ENCODE measurements around the gene NMD3.

NMD3 gene

GRCh38 chr3:161213644-161214043, 7.5 kb upstream of the NMD3 start:
- H3K4me3 ChIP-seq (ENCODE audit: low read depth, low read length): no peak overlapping the region
- ChIA-PET CTCF (interaction anchor here (0.9 kb wide), 1 partner anchor 42 kb away, joined by 3 read pairs; no protein-coding TSS in a partner anchor), POLR2A (interaction anchor here (1.6 kb wide), 1 partner anchor 7 kb away, joined by 4 read pairs; the partner anchor contains the start of gene NMD3)
- no peak for DNase-seq (ENCODE audit: low read depth, low spot score)
- TF ChIP-seq, protein P1, sequence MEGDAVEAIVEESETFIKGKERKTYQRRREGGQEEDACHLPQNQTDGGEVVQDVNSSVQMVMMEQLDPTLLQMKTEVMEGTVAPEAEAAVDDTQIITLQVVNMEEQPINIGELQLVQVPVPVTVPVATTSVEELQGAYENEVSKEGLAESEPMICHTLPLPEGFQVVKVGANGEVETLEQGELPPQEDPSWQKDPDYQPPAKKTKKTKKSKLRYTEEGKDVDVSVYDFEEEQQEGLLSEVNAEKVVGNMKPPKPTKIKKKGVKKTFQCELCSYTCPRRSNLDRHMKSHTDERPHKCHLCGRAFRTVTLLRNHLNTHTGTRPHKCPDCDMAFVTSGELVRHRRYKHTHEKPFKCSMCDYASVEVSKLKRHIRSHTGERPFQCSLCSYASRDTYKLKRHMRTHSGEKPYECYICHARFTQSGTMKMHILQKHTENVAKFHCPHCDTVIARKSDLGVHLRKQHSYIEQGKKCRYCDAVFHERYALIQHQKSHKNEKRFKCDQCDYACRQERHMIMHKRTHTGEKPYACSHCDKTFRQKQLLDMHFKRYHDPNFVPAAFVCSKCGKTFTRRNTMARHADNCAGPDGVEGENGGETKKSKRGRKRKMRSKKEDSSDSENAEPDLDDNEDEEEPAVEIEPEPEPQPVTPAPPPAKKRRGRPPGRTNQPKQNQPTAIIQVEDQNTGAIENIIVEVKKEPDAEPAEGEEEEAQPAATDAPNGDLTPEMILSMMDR (IDR thresholded peaks at IDR 0.05; ENCODE audit: insufficient read depth, low read length, missing control alignments): no peak

DNA sequence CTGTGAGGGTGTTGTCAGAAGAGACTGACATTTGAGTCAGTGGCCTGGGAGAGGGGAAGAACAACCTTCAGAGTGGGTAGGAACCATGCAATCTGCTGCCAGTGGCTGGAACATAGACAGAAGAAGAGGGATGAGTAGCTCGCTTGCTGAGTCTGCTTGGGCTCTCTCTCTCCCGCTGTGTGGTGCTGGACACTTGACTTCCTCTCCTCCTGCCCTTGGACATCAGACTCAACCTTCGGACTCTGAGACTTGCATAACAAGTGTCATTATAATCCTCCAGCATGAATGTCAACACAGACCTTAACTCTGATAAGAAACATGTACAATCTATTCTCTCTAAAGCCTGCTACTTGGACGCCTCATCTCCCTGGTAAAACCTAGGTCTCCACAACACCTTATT, 5.9 kb upstream of the NMD3 start:
- DNase-seq (ENCODE audit: low read depth, low spot score): no peak
- POLR2A ChIA-PET: no interaction called here
- TF ChIP-seq, protein P1 (IDR thresholded peaks at IDR 0.05; ENCODE audit: insufficient read depth, low read length, missing control alignments): no peak
- CTCF ChIA-PET: no interaction called here
- H3K4me3 ChIP-seq (ENCODE audit: low read depth, low read length): no peak overlapping the region

GRCh38 chr3:161217496-161217895, 3.6 kb upstream of the NMD3 start:
- no peak overlapping the region for H3K4me3 ChIP-seq (ENCODE audit: low read depth, low read length)
- no peak for DNase-seq (ENCODE audit: low read depth, low spot score)
- CTCF ChIA-PET: no interaction called here
- POLR2A ChIA-PET: no interaction called here
- TF ChIP-seq, protein P1 (IDR thresholded peaks at IDR 0.05; ENCODE audit: insufficient read depth, low read length, missing control alignments): no peak

- POLR2A ChIA-PET: no interaction called here
- no peak for DNase-seq (ENCODE audit: low read depth, low spot score)
- TF ChIP-seq, protein P1 (IDR thresholded peaks at IDR 0.05; ENCODE audit: insufficient read depth, low read length, missing control alignments): no peak
- H3K4me3 ChIP-seq (ENCODE audit: low read depth, low read length): no peak overlapping the region
- CTCF ChIA-PET: no interaction called here
Observed at GRCh38 chr3:161219495-161219894, 1.6 kb upstream of the NMD3 start.

DNA sequence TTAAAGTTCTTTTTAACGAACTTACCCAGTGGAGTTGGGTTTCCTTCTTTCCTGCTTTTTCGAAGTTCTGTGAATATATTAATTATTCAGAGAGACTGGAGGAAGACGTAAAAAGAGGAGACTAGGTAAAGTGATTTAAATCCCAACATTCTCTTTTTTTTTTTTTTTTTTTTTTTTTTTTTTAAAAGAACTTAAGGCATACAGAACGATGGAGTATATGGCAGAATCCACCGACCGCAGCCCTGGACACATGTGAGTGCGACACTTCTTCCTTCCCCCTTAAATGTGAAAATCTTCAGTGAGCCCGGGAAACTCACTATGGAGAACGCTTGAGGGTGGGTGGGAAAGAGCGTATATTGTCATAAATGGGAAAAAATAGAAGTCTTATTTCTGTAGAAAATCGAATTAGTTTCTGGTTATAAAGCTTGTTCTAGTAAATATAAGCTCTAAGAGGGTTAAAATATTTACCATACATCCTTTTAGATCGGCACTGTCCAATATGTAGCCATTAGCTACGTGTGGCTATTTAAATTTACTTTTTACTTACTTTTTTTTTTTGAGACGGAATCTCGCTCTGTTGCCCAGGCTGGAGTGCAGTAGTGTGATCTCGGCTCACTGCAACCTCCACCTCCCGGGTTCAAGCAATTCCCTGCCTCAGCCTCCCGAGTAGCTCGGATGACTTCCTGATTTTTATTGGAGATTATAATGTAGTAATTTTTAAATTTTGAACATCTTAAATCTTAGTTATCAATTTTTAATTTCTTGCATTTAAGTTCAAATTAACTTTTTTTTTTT, 892 bp downstream of the NMD3 start:
- DNase-seq (ENCODE audit: low read depth, low spot score): no peak
- POLR2A ChIA-PET: interaction anchor here (0.6 to 1.2 kb wide), 3 partner anchors 9 to 58 kb away, joined by 3 to 6 read pairs (median 3); no protein-coding TSS in a partner anchor
- TF ChIP-seq, protein P1 (IDR thresholded peaks at IDR 0.05; ENCODE audit: insufficient read depth, low read length, missing control alignments): no peak
- CTCF ChIA-PET: interaction anchor here (0.8 to 2.4 kb wide), 4 partner anchors 45 to 121 kb away, joined by 3 to 8 read pairs (median 4); no protein-coding TSS in a partner anchor
- peak overlapping the region; percentile 90 for H3K4me3 ChIP-seq (ENCODE audit: low read depth, low read length)

DNA sequence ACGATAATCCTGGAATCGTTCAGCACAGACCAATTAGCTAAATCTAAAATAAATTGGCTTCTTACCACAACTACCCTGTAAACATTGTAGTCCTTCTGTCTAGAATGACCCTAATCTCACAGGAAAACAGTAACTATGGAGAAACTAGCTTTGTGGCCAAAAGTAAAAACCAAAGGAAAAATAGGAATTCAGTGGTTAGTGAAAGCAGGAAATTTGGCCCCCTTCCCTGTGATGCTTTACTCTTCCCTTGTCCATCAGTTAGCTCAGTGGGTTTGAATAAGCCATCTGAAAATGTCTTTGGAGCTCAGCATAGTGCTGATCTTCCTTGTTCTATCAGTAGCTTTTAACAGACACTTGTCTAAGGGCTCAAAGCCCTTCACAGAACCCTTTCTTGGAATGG, 1.6 kb downstream of the NMD3 start:
- CTCF ChIA-PET: interaction anchor here (0.9 to 2.4 kb wide), 2 partner anchors 44 to 52 kb away, joined by 3 to 8 read pairs; no protein-coding TSS in a partner anchor
- TF ChIP-seq, protein P1 (IDR thresholded peaks at IDR 0.05; ENCODE audit: insufficient read depth, low read length, missing control alignments): no peak
- H3K4me3 ChIP-seq (ENCODE audit: low read depth, low read length): peak overlapping the region; percentile 90
- DNase-seq (ENCODE audit: low read depth, low spot score): no peak
- POLR2A ChIA-PET: interaction anchor here (0.7 kb wide), 1 partner anchor 58 kb away, joined by 3 read pairs; no protein-coding TSS in a partner anchor
